H1 (cell line): ENCODE measurements around the gene CACNA2D3. TPM values are rescaled to one million over a fixed set of nuclear protein-coding genes. Genes with fewer than 3 reads are reported as not detected.

Source experiments
- CTCF ChIA-PET: fragments of 300-600 bp; sonication (Branson Sonifier 250); formaldehyde crosslinking; loops from one replicate; lab custom pipeline; 2021; ENCODE audit not compliant: partially characterized antibody; lab: Charles Lee
- POLR2A ChIA-PET: fragments of 300-600 bp; sonication (Branson Sonifier 250); formaldehyde crosslinking; loops from one replicate; lab custom pipeline; 2021; ENCODE audit warnings: inconsistent platforms; ENCODE audit not compliant: partially characterized antibody; lab: Charles Lee
- DNase-seq, 2 experiments: peaks; one replicate each; pipeline versions ENCODE4 v3.0.0 to v3.0.0-alpha.2; 2010 to 2022; ENCODE audit warnings: low spot score in 2 of 2, low read depth in 1 of 2, mixed read lengths in 1 of 2
- FAIRE-seq: peaks from 2 replicates; lab custom pipeline; 2011; peaks lifted over from hg19 to GRCh38; lab: Jason Lieb, UNC
- H2AFZ ChIP-seq: 2 replicates; pipeline ENCODE4 v1.8.1; 2012; ENCODE audit warnings: low read length, inconsistent platforms
- H2AK5ac ChIP-seq: 2 replicates; pipeline ENCODE4 v1.6.1; 2013; ENCODE audit warnings: low read depth, low read length
- H2BK120ac ChIP-seq: replicated peaks from 2 replicates; pipeline ENCODE3; 2013; ENCODE audit warnings: low read depth, low read length, inconsistent platforms
- H2BK12ac ChIP-seq: 2 replicates; pipeline ENCODE4 v1.6.1; 2013; ENCODE audit warnings: low read depth, low read length
- H2BK15ac ChIP-seq: 2 replicates; pipeline ENCODE4 v1.6.1; 2013; ENCODE audit warnings: low read length
- H2BK20ac ChIP-seq: 2 replicates; pipeline ENCODE4 v1.6.1; 2013; ENCODE audit warnings: low read length
- H2BK5ac ChIP-seq: 2 replicates; pipeline ENCODE4 v1.6.1; 2013; ENCODE audit warnings: low read depth, low read length
- H3K14ac ChIP-seq: 2 replicates; pipeline ENCODE4 v1.6.1; 2013; ENCODE audit warnings: inconsistent platforms; ENCODE audit not compliant: insufficient read length
- H3K18ac ChIP-seq: 2 replicates; pipeline ENCODE4 v1.6.1; 2013; ENCODE audit warnings: low read length; ENCODE audit errors: extremely low read depth
- H3K23ac ChIP-seq: 2 replicates; pipeline ENCODE4 v1.6.1; 2013; ENCODE audit warnings: inconsistent platforms; ENCODE audit not compliant: insufficient read length
- H3K23me2 ChIP-seq: 2 replicates; pipeline ENCODE4 v1.6.1; 2013; ENCODE audit warnings: low read depth, low read length
- H3K27ac ChIP-seq: 2 replicates; pipeline ENCODE4 v1.6.1; 2011; ENCODE audit warnings: low read depth, low read length, inconsistent platforms
- H3K27me3 ChIP-seq, 4 experiments: replicated peaks in 1 of 4; 1 replicate in 1 of 4; 2 replicates in 3 of 4; pipeline versions ENCODE4 v1.6.1 to v1.8.1; 2011 to 2013; ENCODE audit warnings: low read length in 3 of 4, mild to moderate bottlenecking in 3 of 4, inconsistent platforms in 2 of 4, mixed read lengths in 2 of 4, moderate library complexity in 1 of 4; ENCODE audit not compliant: control insufficient read depth in 3 of 4, insufficient read depth in 3 of 4; ENCODE audit errors: extremely low read depth in 1 of 4
- H3K36me3 ChIP-seq, 4 experiments: 2 replicates each; pipeline versions ENCODE4 v1.6.1 to v1.8.1; 2011 to 2013; ENCODE audit warnings: mild to moderate bottlenecking in 4 of 4, low read length in 3 of 4, moderate library complexity in 2 of 4, control low read depth in 1 of 4, inconsistent platforms in 1 of 4; ENCODE audit not compliant: insufficient read depth in 4 of 4, control insufficient read depth in 2 of 4
- H3K4ac ChIP-seq: replicated peaks from 2 replicates; pipeline ENCODE3; 2013; ENCODE audit warnings: low read length, low read depth, mixed read lengths, inconsistent platforms; ENCODE audit not compliant: insufficient read length
- H3K4me1 ChIP-seq, 4 experiments: replicated peaks in 1 of 4; 1 replicate in 1 of 4; 2 replicates in 3 of 4; pipeline versions ENCODE4 v1.6.1 to v1.8.1; 2011 to 2013; ENCODE audit warnings: low read length in 3 of 4, inconsistent platforms in 2 of 4, mixed read lengths in 1 of 4; ENCODE audit not compliant: insufficient read depth in 4 of 4, control insufficient read depth in 3 of 4
- H3K4me2 ChIP-seq, 2 experiments: 2 replicates each; pipeline versions ENCODE4 v1.6.1 to v1.8.1; 2011 to 2013; ENCODE audit warnings: low read depth in 2 of 2, low read length in 2 of 2, control low read depth in 1 of 2, inconsistent platforms in 1 of 2, mild to moderate bottlenecking in 1 of 2; ENCODE audit not compliant: insufficient read depth in 1 of 2
- H3K4me3 ChIP-seq, 4 experiments: fragments of 200-600, 300-600 bp in 1 of 4; sonication (generic), shearing (Covaris generic), sonication (Bioruptor Twin) in 1 of 4; 2 replicates each; pipeline versions ENCODE4 v1.5.1 to v1.8.1; 2011 to 2016; ENCODE audit warnings: low read length in 4 of 4, low read depth in 3 of 4, control low read depth in 2 of 4, inconsistent platforms in 2 of 4, mild to moderate bottlenecking in 2 of 4, mixed read lengths in 1 of 4, moderate library complexity in 1 of 4; ENCODE audit not compliant: insufficient read depth in 2 of 4; ENCODE audit errors: extremely low read depth in 1 of 4
- H3K56ac ChIP-seq: replicated peaks from 2 replicates; pipeline ENCODE3; 2013; ENCODE audit warnings: low read depth, mild to moderate bottlenecking, mixed read lengths, low read length, inconsistent platforms; ENCODE audit not compliant: insufficient read length
- H3K79me1 ChIP-seq: 2 replicates; pipeline ENCODE4 v1.6.1; 2013; ENCODE audit warnings: low read depth, low read length, control low read depth
- H3K79me2 ChIP-seq, 2 experiments: 2 replicates each; pipeline versions ENCODE4 v1.6.1 to v1.8.1; 2012 to 2013; ENCODE audit warnings: low read length in 2 of 2, mild to moderate bottlenecking in 2 of 2, inconsistent platforms in 1 of 2; ENCODE audit not compliant: insufficient read depth in 2 of 2, control insufficient read depth in 1 of 2
- H3K9ac ChIP-seq, 4 experiments: replicated peaks in 1 of 4; 1 replicate in 1 of 4; 2 replicates in 3 of 4; pipeline versions ENCODE4 v1.6.1 to v1.8.1; 2011 to 2013; ENCODE audit warnings: low read depth in 3 of 4, low read length in 3 of 4, control low read depth in 2 of 4, mild to moderate bottlenecking in 2 of 4, moderate library complexity in 2 of 4, inconsistent platforms in 1 of 4; ENCODE audit errors: extremely low read depth in 1 of 4
- H3K9me3 ChIP-seq, 2 experiments: 2 replicates each; pipeline versions ENCODE4 v1.6.1 to v1.8.1; 2012 to 2013; ENCODE audit warnings: mild to moderate bottlenecking in 2 of 2, moderate library complexity in 2 of 2, control low read depth in 1 of 2, inconsistent platforms in 1 of 2, low read depth in 1 of 2, low read length in 1 of 2, mixed read lengths in 1 of 2; ENCODE audit not compliant: insufficient read depth in 2 of 2
- H4K20me1 ChIP-seq, 2 experiments: replicated peaks in 1 of 2; 2 replicates each; pipeline versions ENCODE3 to v1.8.1; 2011 to 2013; ENCODE audit warnings: inconsistent platforms in 2 of 2, low read length in 2 of 2, mild to moderate bottlenecking in 1 of 2; ENCODE audit not compliant: insufficient read depth in 2 of 2, control insufficient read depth in 1 of 2
- H4K5ac ChIP-seq: 2 replicates; pipeline ENCODE4 v1.6.1; 2013; ENCODE audit warnings: low read length, low read depth, mixed read lengths, inconsistent platforms; ENCODE audit not compliant: insufficient read length
- H4K8ac ChIP-seq: 2 replicates; pipeline ENCODE4 v1.8.0; 2013; ENCODE audit warnings: mild to moderate bottlenecking, moderate library complexity, low read length, inconsistent platforms; ENCODE audit not compliant: insufficient read depth; ENCODE audit errors: extremely low read depth
- H4K91ac ChIP-seq: replicated peaks from 2 replicates; pipeline ENCODE3; 2013; ENCODE audit warnings: low read length, mixed read lengths, inconsistent platforms; ENCODE audit not compliant: insufficient read length
- CHD1 ChIP-seq: IDR thresholded peaks from 2 replicates; pipeline ENCODE4 v1.6.1; 2012; ENCODE audit warnings: low read depth, low read length, improper control_type of control experiment
- GABPA ChIP-seq: IDR thresholded peaks from 2 replicates; pipeline ENCODE4 v1.6.1; 2011; ENCODE audit warnings: mild to moderate bottlenecking, low read length, moderate library complexity, borderline replicate concordance; ENCODE audit not compliant: insufficient read depth
- JUND ChIP-seq: IDR thresholded peaks from 2 replicates; pipeline ENCODE4 v1.6.1; 2011; ENCODE audit warnings: mild to moderate bottlenecking, improper control_type of control experiment, low read length
- KDM1A ChIP-seq: fragments of 200-600, 300-600 bp; sonication (generic); IDR thresholded peaks from 2 replicates; pipeline ENCODE4 v1.7.1; 2016; ENCODE audit warnings: mild to moderate bottlenecking, low read length, borderline replicate concordance
- KDM5A ChIP-seq: fragments of 200-600 bp; IDR thresholded peaks from 2 replicates; pipeline ENCODE4 v1.7.1; 2012; ENCODE audit warnings: mild to moderate bottlenecking, low read length, inconsistent platforms, mixed read lengths
- WGBS, 2 experiments: shearing (Covaris generic) in 1 of 2; methylation state at CpG; one replicate each; pipeline versions ENCODE4 v1.1.6 to v1.1.7; 2013 to 2015; ENCODE audit warnings: low lambda C conversion rate in 2 of 2, mixed read lengths in 2 of 2, inconsistent platforms in 1 of 2, low coverage in 1 of 2, missing lambda C conversion rate in 1 of 2; ENCODE audit not compliant: insufficient replicate concordance in 2 of 2, insufficient coverage in 1 of 2, insufficient read length in 1 of 2; ENCODE audit errors: extremely low coverage in 1 of 2, missing lambda C conversion rate in 1 of 2; 5-methylcytosine and 5-hydroxymethylcytosine counted together
- polyA plus RNA-seq, 7 experiments: library from polyadenylated mRNA; depleted of rRNA in 3 of 7; stranded (reverse) in 5 of 7; unstranded in 2 of 7; fragments of >200 nt in 5 of 7; fragments of 200-250 nt in 2 of 7; gene quantifications; 1 replicate in 5 of 7; 2 replicates in 1 of 7; 4 replicates in 1 of 7; pipeline versions ENCODE4 v1.2.1 to v1.2.3, GENCODE V29; 2011 to 2013; ENCODE audit warnings: missing spikeins in 2 of 7, mixed read lengths in 2 of 7
- total RNA-seq: library from RNA; stranded (reverse); fragmentation: NEBNext Ultra II Directional; extraction: Animal tissue kit (Norgen Biotek cat#: 25700); gene quantifications from 2 replicates; pipeline ENCODE4 v1.2.1, GENCODE V29; 2021
- TF ChIP-seq, protein P1 (sequence below): IDR thresholded peaks from 2 replicates; pipeline ENCODE4 v1.6.1; 2012; ENCODE audit warnings: inconsistent platforms
- TF ChIP-seq, protein P2 (sequence below), 3 experiments: IDR thresholded peaks; 1 replicate in 2 of 3; 2 replicates in 1 of 3; pipeline versions ENCODE4 v1.5.1 to v1.6.1; 2011; ENCODE audit warnings: low read length in 3 of 3, mild to moderate bottlenecking in 3 of 3, inconsistent platforms in 2 of 3, low read depth in 1 of 3, moderate library complexity in 1 of 3; ENCODE audit not compliant: insufficient read depth in 1 of 3; ENCODE audit errors: control extremely low read depth in 1 of 3

CACNA2D3 gene
- total and polyA plus RNA-seq, 2 of the 8 experiments (the other 6 are each of a cell fraction or from before 2014, with no cell fraction given) = 1.5 to 1.8 TPM

DNA sequence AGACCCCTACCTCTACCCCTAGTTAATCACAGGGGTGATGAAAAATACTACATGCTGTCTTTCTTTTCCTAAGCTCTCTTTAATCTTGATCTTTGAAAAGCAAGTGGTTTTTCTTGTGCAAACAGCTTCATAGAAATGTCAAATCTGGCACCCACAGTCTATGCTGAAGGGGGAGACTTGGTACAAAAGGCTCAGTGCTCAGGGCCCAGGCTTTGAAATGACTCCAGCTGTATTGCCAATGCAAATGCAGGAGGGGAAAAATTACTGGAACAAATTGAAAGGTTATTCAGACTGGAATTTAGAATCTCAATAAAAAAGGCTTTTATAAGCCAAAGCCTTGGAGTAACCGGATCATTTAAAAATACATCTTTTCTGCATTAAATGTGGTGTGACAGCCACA lies 581.6 kb downstream of the CACNA2D3 start:
- H3K23me2 ChIP-seq = no peaks in the 10 kb centered on the region
- no peak overlapping the region for H2BK12ac ChIP-seq
- DNase-seq = no peak
- no peak overlapping the region for H2BK15ac ChIP-seq
- H3K14ac ChIP-seq = no peak overlapping the region
- 81% methylated on average over 1 of the region's 1 CpG; no CpG with 5 or more reads in 1 of the 2 experiments for WGBS, 2 experiments
- H2AK5ac ChIP-seq = no peak overlapping the region
- POLR2A ChIA-PET = interaction anchor here (1.0 to 1.6 kb wide), 2 partner anchors 71 to 73 kb away, joined by 3 to 5 read pairs; no protein-coding TSS in a partner anchor
- H3K23ac ChIP-seq = no peak overlapping the region
- no peak overlapping the region for H4K5ac ChIP-seq
- CTCF ChIA-PET = interaction anchor here (0.9 to 1.0 kb wide), 2 partner anchors 11 to 52 kb away, joined by 3 to 4 read pairs; no protein-coding TSS in a partner anchor
- H3K27ac ChIP-seq = no peak overlapping the region
- H4K8ac ChIP-seq = no peak overlapping the region
- no peak overlapping the region for H3K4ac ChIP-seq
- no peak overlapping the region for H3K9ac ChIP-seq
- H3K18ac ChIP-seq = no peak overlapping the region
- peaks cover 3% of the 10 kb centered on the region; the same call in 1 of the 2 replicates for H3K79me1 ChIP-seq
- no peak overlapping the region for H3K56ac ChIP-seq
- no peak overlapping the region; a peak in 1 of 4 replicates for H3K4me2 ChIP-seq
- no peaks in the 10 kb centered on the region for H3K9me3 ChIP-seq
- H2BK5ac ChIP-seq = no peak overlapping the region
- FAIRE-seq = no peak
- H2BK120ac ChIP-seq = no peak overlapping the region
- no peaks in the 10 kb centered on the region for H3K27me3 ChIP-seq
- H3K4me1 ChIP-seq = peaks cover 0 to 14% (median 9%) of the 10 kb centered on the region in 4 experiments; a peak in 4 of 7 replicates
- H3K4me3 ChIP-seq = no peak overlapping the region
- H4K91ac ChIP-seq = no peak overlapping the region
- no peak overlapping the region for H2BK20ac ChIP-seq
- no peaks in the 10 kb centered on the region for H3K79me2 ChIP-seq
- H2AFZ ChIP-seq = no peak overlapping the region
- H4K20me1 ChIP-seq = no peaks in the 10 kb centered on the region
- H3K36me3 ChIP-seq = no peaks in the 10 kb centered on the region
- TF ChIP-seq, protein P1, sequence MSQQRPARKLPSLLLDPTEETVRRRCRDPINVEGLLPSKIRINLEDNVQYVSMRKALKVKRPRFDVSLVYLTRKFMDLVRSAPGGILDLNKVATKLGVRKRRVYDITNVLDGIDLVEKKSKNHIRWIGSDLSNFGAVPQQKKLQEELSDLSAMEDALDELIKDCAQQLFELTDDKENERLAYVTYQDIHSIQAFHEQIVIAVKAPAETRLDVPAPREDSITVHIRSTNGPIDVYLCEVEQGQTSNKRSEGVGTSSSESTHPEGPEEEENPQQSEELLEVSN = no peak
- TF ChIP-seq GABPA (no peak), CHD1 (no peak), JUND (no peak), KDM5A (no peak), KDM1A (no peak)
- TF ChIP-seq, protein P2, sequence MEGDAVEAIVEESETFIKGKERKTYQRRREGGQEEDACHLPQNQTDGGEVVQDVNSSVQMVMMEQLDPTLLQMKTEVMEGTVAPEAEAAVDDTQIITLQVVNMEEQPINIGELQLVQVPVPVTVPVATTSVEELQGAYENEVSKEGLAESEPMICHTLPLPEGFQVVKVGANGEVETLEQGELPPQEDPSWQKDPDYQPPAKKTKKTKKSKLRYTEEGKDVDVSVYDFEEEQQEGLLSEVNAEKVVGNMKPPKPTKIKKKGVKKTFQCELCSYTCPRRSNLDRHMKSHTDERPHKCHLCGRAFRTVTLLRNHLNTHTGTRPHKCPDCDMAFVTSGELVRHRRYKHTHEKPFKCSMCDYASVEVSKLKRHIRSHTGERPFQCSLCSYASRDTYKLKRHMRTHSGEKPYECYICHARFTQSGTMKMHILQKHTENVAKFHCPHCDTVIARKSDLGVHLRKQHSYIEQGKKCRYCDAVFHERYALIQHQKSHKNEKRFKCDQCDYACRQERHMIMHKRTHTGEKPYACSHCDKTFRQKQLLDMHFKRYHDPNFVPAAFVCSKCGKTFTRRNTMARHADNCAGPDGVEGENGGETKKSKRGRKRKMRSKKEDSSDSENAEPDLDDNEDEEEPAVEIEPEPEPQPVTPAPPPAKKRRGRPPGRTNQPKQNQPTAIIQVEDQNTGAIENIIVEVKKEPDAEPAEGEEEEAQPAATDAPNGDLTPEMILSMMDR (IDR thresholded peaks at IDR 0.05; ENCODE audit: control extremely low read depth in 1 of 3, insufficient read depth in 1 of 3, low read depth in 1 of 3, low read length in 3 of 3) = no peak
